HL-60 (cell line): ENCODE data around the gene MEA1.

Experiments used
- DNase-seq, 2 experiments: peaks; one replicate each; pipeline ENCODE4 v3.0.0-alpha.2; 2010 to 2020; ENCODE audit warnings: low read depth in 1 of 2, low spot score in 1 of 2
- H3K27ac ChIP-seq: fragments of 250-450 bp; sonication (Bioruptor Pico); replicated peaks from 2 replicates; pipeline ENCODE4 v1.5.1; 2020; ENCODE audit warnings: mild to moderate bottlenecking, moderate library complexity
- H3K27me3 ChIP-seq: fragments of 250-450 bp; sonication (Bioruptor Pico); 2 replicates; pipeline ENCODE4 v1.5.1; 2021; ENCODE audit warnings: mild to moderate bottlenecking, moderate library complexity; ENCODE audit not compliant: insufficient read depth, poor library complexity, severe bottlenecking
- H3K4me3 ChIP-seq: replicated peaks from 2 replicates; pipeline ENCODE4 v1.5.1; 2011; ENCODE audit warnings: mild to moderate bottlenecking, control low read depth, low read length; ENCODE audit not compliant: insufficient read depth
- CTCF ChIP-seq: IDR thresholded peaks from one replicate; pipeline ENCODE4 v1.5.1; 2011; ENCODE audit warnings: low read length, control low read depth, inconsistent platforms; ENCODE audit not compliant: insufficient read depth
- GABPA ChIP-seq: IDR thresholded peaks from 2 replicates; pipeline ENCODE4 v1.6.1; 2012; ENCODE audit warnings: low read depth
- POLR2AphosphoS5 ChIP-seq: IDR thresholded peaks from 2 replicates; pipeline ENCODE4 v1.6.1; 2012; ENCODE audit warnings: low read depth
- SPI1 ChIP-seq: IDR thresholded peaks from 2 replicates; pipeline ENCODE4 v1.6.1; 2012; ENCODE audit warnings: low read depth, mild to moderate bottlenecking, borderline replicate concordance
- TF ChIP-seq, protein P1 (sequence below): IDR thresholded peaks from 2 replicates; pipeline ENCODE4 v1.6.1; 2012; ENCODE audit warnings: low read depth; ENCODE audit not compliant: insufficient replicate concordance

Gene MEA1

GRCh38 chr6:42969934-42970333 lies 43.8 kb downstream of the MEA1 start:
- Histone ChIP-seq H3K27ac (no peak overlapping the region), H3K4me3 (no peak overlapping the region), H3K27me3 (no peaks in the 10 kb centered on the region)
- TF ChIP-seq CTCF (no peak), GABPA (no peak), SPI1 (no peak), POLR2AphosphoS5 (no peak)
- TF ChIP-seq, protein P1, sequence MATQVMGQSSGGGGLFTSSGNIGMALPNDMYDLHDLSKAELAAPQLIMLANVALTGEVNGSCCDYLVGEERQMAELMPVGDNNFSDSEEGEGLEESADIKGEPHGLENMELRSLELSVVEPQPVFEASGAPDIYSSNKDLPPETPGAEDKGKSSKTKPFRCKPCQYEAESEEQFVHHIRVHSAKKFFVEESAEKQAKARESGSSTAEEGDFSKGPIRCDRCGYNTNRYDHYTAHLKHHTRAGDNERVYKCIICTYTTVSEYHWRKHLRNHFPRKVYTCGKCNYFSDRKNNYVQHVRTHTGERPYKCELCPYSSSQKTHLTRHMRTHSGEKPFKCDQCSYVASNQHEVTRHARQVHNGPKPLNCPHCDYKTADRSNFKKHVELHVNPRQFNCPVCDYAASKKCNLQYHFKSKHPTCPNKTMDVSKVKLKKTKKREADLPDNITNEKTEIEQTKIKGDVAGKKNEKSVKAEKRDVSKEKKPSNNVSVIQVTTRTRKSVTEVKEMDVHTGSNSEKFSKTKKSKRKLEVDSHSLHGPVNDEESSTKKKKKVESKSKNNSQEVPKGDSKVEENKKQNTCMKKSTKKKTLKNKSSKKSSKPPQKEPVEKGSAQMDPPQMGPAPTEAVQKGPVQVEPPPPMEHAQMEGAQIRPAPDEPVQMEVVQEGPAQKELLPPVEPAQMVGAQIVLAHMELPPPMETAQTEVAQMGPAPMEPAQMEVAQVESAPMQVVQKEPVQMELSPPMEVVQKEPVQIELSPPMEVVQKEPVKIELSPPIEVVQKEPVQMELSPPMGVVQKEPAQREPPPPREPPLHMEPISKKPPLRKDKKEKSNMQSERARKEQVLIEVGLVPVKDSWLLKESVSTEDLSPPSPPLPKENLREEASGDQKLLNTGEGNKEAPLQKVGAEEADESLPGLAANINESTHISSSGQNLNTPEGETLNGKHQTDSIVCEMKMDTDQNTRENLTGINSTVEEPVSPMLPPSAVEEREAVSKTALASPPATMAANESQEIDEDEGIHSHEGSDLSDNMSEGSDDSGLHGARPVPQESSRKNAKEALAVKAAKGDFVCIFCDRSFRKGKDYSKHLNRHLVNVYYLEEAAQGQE, result no peak
- no peak for DNase-seq

DNA sequence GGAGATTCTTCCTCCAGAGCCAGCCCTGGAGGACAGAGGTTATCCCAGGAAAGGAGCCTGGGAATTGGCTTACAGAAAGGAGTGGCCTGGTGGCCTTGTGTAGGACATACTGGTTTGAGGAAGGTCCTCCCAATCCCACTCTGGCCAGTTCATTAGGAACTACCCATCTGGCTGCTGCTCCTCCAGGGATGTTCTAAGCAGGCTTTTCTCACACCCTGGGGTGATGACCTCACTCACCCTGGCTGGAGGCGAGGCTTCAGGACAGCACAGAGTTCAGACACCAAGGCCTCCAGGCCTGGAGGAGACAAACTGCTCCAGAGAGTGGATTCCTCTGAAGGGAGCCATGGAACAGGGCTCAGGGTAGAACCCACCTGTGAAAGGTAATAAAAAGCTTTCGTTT lies 44.3 kb downstream of the MEA1 start:
- no peak overlapping the region for H3K27ac ChIP-seq
- DNase-seq, result no peak
- H3K27me3 ChIP-seq, result no peaks in the 10 kb centered on the region
- TF ChIP-seq, protein P1, result no peak
- no peak for TF ChIP-seq SPI1
- no peak overlapping the region for H3K4me3 ChIP-seq

DNA sequence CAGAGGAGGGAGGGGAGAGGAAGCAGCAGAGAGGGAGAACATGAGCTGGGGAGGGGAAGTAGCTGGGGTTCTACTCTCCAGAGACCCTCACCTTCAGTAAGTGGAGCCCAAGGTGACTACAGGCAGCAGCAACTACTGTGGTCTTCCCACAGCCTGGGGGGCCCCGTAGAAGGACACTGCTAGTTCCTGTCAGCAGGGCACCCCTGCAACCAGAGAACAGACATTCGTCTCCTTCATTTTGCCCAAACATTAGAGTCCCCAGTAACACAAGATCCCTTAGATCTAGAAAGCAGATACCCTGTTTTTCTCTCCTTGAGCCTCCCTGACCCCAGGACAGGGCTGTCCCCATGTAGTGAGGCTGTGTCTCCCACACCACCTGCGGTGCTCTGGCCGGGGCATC lies 45.0 kb downstream of the MEA1 start:
- Histone ChIP-seq H3K27ac (no peak overlapping the region), H3K27me3 (no peaks in the 10 kb centered on the region), H3K4me3 (no peak overlapping the region)
- DNase-seq, result no peak
- TF ChIP-seq CTCF (no peak), SPI1 (no peak), GABPA (no peak), POLR2AphosphoS5 (no peak)
- TF ChIP-seq, protein P1, result no peak
